Measurements from ENCODE around the gene ASXL3.

The ASXL3 gene

DNA sequence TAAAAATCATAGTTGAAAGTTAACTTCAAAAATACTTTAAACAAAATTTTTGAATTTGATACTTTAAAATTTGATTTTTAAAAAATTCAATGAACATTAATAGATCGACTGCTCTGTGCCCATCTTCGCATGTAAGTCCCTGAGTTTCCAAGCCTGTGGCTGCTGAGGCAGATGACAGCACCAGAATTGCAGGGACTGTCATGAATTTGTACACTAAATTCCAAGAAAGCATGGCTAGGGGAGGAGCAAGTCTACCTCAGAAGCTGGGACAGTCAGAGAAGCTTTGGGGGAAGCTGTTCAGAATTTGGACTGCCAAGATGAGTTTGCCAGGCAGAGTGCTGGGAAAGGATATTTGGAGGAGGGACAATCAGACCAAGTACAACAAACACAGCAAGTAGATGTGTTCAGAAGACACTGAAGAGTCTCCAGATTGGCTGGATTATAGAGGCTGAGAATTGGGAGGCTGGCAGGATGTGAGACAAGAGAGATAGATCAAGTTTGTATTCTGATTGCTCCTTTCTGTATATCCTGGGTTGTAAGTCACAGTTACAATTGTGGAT, 79.0 kb downstream of the ASXL3 start:
- Histone ChIP-seq H3K27me3 (ENCODE audit: low read depth) (no peaks in the 10 kb centered on the region; the same call in 1 of the 2 replicates), H3K4me3 (no peak overlapping the region), H3K4me1 (no peaks in the 10 kb centered on the region), H3K36me3 (replicated peaks) (no peaks in the 10 kb centered on the region), H3K9me3 (no peaks in the 10 kb centered on the region)
- in situ Hi-C loops (cut with MboI; ENCODE audit: low sequenced_read_pairs): no loop called here
- DNase-seq (ENCODE audit: low spot score in 2 of 2): no peak

DNA sequence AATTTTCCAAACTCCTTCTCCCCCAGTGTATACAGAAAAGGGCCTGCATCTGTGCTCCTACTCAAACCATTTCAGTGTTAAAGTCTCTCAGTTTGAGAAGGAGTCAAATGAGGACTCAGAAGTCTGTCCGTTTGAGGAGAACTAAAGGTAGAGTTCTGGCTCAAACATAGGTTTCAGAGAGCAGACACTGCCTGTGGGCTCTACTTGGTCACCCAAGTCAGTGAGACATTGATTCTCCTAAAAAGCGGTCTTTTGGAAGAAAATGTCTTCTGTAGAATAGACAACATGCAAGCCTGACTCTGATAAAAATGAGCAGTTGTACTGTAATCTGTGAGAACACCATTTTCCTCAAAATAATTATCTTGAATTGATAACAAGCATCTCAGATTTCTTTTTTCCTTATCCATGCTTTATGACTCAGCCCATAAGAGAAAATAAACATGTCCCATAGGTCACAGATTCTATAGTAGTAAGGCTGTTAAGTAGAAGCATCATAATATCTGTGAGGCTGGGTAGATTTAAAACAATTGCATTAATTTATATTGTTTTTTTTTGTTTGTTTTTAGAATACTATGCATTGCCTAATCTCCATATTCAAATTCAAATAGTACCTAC, 82.8 kb downstream of the ASXL3 start:
- no peaks in the 10 kb centered on the region for H3K9me3 ChIP-seq
- no peaks in the 10 kb centered on the region for H3K36me3 ChIP-seq (replicated peaks)
- H3K4me3 ChIP-seq: no peak overlapping the region
- in situ Hi-C loops (cut with MboI; ENCODE audit: low sequenced_read_pairs): no loop called here
- DNase-seq (ENCODE audit: low spot score in 2 of 2): no peak
- no peaks in the 10 kb centered on the region for H3K4me1 ChIP-seq
- no peaks in the 10 kb centered on the region for H3K27me3 ChIP-seq (ENCODE audit: low read depth)

DNA sequence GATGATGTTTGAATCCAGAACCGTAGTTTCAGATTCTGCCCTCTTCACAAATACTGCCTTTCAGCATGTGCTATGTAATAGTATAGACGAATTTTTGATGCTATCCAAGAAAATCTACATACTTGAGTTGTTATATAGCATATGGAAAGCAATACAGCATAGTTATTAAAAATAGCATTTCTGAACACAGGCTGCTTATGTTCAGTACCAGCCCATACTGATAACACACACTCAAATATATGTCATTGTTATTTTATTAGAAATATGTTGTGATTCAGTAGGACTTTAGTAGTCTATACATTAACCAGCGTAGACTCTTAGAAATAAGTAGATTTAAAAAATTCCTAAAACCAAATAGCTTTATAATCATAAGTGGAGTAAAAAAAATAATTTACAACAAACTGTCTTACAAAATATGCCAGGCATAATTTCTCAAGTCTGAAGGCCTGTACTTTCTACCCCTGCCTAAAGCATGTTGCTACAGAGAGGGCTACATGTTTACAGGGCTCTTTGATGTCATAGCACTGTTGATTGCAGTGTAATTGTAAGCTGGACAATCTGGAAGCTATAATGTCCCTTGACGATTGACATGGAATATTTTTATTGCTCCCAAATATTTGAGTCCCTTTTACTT, 86.3 kb downstream of the ASXL3 start:
- no peaks in the 10 kb centered on the region for H3K27me3 ChIP-seq (ENCODE audit: low read depth)
- in situ Hi-C loops (cut with MboI; ENCODE audit: low sequenced_read_pairs): no loop called here
- H3K4me1 ChIP-seq: no peaks in the 10 kb centered on the region
- no peak for DNase-seq (ENCODE audit: low spot score in 2 of 2)
- H3K4me3 ChIP-seq: no peak overlapping the region
- H3K9me3 ChIP-seq: no peaks in the 10 kb centered on the region
- H3K36me3 ChIP-seq (replicated peaks): no peaks in the 10 kb centered on the region

DNA sequence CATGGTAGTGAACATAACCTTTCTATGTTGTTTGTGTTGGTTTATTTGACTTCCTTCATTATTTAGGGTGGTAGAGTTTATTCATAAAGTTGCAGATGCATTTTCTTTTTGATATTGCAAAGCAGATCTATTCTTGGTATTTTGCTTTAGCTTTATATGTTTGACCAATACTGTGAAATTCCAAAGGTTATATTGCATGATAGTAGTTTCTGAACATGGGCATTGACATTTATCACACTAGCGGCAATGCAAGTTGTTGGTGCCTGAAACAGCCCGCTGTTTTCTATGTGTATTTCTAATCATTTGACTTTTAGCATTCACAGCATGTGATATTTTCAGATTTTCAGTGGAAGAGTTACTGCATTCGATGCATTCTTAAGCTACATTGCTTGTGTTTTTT, 87.2 kb downstream of the ASXL3 start:
- Histone ChIP-seq H3K9me3 (no peaks in the 10 kb centered on the region), H3K4me3 (no peak overlapping the region), H3K4me1 (no peaks in the 10 kb centered on the region; the same call in 1 of the 2 replicates), H3K27me3 (ENCODE audit: low read depth) (no peaks in the 10 kb centered on the region), H3K36me3 (replicated peaks) (no peaks in the 10 kb centered on the region)
- in situ Hi-C loops (cut with MboI; ENCODE audit: low sequenced_read_pairs): no loop called here
- DNase-seq (ENCODE audit: low spot score in 2 of 2): no peak

DNA sequence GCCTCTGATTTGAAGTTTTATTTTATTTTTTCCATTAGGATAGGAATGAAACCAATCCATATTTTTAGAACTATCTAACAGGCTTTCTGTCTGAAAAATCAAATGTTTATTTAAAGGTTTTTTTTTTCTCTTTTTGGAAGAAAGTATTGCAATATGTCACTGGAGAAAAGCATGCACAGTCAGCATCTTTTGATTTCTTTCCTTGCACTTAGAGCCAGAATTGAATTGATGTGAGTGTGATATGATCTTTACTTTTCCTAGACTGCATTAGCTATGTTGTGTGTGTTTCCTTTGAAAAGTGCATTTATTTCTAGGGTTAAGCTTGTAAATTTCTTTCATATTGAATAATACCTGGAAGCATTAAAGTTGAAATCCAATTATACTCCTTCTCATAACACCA, 87.6 kb downstream of the ASXL3 start:
- in situ Hi-C loops (cut with MboI; ENCODE audit: low sequenced_read_pairs): no loop called here
- DNase-seq (ENCODE audit: low spot score in 2 of 2): no peak
- H3K4me1 ChIP-seq: peaks cover 5% of the 10 kb centered on the region
- no peaks in the 10 kb centered on the region for H3K9me3 ChIP-seq
- no peaks in the 10 kb centered on the region for H3K36me3 ChIP-seq (replicated peaks)
- no peak overlapping the region for H3K4me3 ChIP-seq
- no peaks in the 10 kb centered on the region for H3K27me3 ChIP-seq (ENCODE audit: low read depth)

DNA sequence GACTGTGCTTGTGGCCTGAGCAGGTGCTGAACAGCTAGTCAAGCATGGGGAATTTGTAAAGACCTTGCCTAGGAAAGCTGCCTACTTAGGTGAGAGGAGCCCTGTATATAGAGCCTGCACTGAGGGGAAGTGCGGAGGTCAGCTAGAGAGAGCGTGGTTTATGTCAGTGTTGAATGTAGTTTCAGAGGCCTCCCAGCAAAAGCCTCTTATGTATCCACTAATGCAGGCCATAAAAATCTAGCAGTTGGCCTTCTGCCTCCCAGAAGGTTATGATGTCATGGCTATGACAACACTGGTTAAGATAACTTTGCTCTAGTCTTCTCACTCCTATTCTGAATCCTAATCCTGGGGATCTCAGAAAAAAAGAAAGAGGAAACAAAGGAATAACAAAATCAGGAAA, 88.9 kb downstream of the ASXL3 start:
- Histone ChIP-seq H3K4me1 (peaks cover 16% of the 10 kb centered on the region), H3K36me3 (replicated peaks) (no peaks in the 10 kb centered on the region), H3K9me3 (no peaks in the 10 kb centered on the region), H3K27me3 (ENCODE audit: low read depth) (no peaks in the 10 kb centered on the region), H3K4me3 (no peak overlapping the region)
- in situ Hi-C loops (cut with MboI; ENCODE audit: low sequenced_read_pairs): no loop called here
- DNase-seq (ENCODE audit: low spot score in 2 of 2): no peak

DNA sequence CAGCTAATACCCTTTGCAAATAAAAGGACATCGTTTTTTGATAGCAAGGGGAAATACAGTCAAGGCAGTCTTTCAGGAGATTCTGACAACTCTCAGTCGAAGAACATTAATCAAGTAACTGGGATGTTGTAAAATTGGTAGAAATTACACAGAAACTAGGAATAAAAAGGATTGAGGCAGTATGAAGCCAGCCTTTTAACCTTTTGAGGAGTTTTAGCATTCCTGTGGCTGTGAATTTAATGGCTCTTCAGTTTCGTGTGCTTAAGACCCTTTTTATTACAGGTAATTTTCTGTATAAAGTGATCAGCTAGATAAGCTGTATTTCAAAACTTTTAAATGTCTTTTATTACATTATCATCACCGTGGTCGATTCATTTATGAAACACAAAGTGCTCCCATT, 91.6 kb downstream of the ASXL3 start:
- H3K4me1 ChIP-seq: peaks cover 18% of the 10 kb centered on the region
- H3K36me3 ChIP-seq (replicated peaks): no peaks in the 10 kb centered on the region
- no peak for DNase-seq (ENCODE audit: low spot score in 2 of 2)
- H3K9me3 ChIP-seq: no peaks in the 10 kb centered on the region
- in situ Hi-C loops (cut with MboI; ENCODE audit: low sequenced_read_pairs): no loop called here
- H3K27me3 ChIP-seq (ENCODE audit: low read depth): no peaks in the 10 kb centered on the region
- H3K4me3 ChIP-seq: no peak overlapping the region

DNA sequence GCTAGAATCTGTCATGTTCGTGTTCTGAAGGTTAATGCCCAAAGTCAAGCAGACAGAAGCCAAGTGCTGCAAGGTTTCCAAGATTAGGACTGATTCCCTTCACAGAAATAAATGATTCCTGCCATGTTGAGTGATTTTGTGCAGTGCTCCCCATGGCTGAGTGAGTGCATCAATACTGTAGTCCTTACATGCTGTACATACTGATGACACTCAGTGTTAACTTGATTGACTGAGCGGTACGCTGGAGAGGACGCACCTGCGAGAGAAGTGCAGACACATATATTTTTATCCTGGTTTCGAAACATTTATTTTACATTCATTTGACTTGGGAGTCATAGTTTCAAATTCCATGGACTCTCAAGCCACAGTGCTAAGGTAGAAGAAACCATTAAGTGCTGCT, 92.0 kb downstream of the ASXL3 start:
- in situ Hi-C loops (cut with MboI; ENCODE audit: low sequenced_read_pairs): no loop called here
- DNase-seq (ENCODE audit: low spot score in 2 of 2): no peak
- H3K36me3 ChIP-seq (replicated peaks): no peaks in the 10 kb centered on the region
- H3K4me1 ChIP-seq: peaks cover 18% of the 10 kb centered on the region
- no peaks in the 10 kb centered on the region for H3K27me3 ChIP-seq (ENCODE audit: low read depth)
- no peak overlapping the region for H3K4me3 ChIP-seq
- no peaks in the 10 kb centered on the region for H3K9me3 ChIP-seq

DNA sequence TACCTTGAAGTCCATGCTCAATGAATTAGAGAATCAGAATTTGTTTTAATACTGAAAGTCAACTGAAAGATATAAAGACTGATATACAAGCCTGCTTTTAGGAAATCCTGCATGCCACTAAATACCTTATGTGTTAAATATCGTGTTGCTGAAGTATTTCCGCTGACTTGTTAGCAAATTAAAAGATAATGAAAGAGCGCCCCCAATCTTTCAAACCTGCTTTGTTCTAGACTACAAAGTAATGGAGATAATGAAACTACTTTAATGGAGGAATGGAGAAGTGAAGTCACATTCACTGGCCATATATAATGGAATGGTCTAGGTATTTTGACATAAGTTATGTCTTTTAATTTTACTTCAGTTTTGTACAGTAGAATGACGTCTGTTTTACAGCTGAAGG, 95.7 kb downstream of the ASXL3 start:
- Histone ChIP-seq H3K9me3 (no peaks in the 10 kb centered on the region), H3K27me3 (ENCODE audit: low read depth) (no peaks in the 10 kb centered on the region), H3K36me3 (replicated peaks) (no peaks in the 10 kb centered on the region), H3K4me3 (no peak overlapping the region), H3K4me1 (peaks cover 18% of the 10 kb centered on the region)
- in situ Hi-C loops (cut with MboI; ENCODE audit: low sequenced_read_pairs): no loop called here
- no peak for DNase-seq (ENCODE audit: low spot score in 2 of 2)

DNA sequence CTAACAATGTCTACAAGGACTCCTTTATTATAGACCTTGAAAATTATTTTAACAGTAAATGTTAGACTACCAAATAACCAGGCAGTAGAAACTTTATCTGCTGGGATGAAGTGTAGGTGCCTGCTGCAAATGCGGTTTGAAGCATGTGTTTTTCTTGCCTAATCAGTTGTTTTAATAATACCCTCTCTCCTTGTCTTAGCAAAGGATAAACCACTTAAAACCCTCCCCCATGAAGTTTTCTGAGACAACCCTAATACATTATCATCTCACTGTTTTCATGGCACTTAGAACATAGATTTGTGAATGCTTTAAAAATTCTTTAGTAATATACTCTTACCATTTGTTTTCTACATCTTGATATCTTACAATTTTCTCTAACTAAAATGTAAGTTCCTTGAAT, 98.6 kb downstream of the ASXL3 start:
- no peak for DNase-seq (ENCODE audit: low spot score in 2 of 2)
- Histone ChIP-seq H3K27me3 (ENCODE audit: low read depth) (no peaks in the 10 kb centered on the region), H3K4me1 (peaks cover 6% of the 10 kb centered on the region), H3K4me3 (no peak overlapping the region), H3K9me3 (no peaks in the 10 kb centered on the region), H3K36me3 (replicated peaks) (no peaks in the 10 kb centered on the region)
- in situ Hi-C loops (cut with MboI; ENCODE audit: low sequenced_read_pairs): no loop called here

DNA sequence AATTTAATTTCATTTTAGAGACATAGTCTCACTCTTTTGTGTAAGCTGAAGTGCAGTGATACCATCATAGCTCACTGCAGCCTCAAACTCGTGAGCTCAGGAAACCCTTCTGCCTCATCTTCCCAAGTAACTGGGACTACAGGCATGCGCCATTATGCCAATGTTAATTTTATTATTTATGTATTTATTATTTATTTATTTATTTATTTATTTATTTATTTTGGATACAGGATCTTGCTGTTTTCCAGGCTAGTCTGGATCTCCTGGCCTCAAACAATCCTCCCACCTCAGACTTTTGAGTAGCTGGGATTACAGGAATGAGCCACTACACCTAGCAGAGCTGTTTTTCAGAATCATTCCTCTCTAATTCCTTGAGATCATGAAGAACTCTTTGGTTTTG, 99.9 kb downstream of the ASXL3 start:
- H3K9me3 ChIP-seq: no peaks in the 10 kb centered on the region
- H3K27me3 ChIP-seq (ENCODE audit: low read depth): no peaks in the 10 kb centered on the region
- H3K36me3 ChIP-seq (replicated peaks): no peaks in the 10 kb centered on the region
- H3K4me1 ChIP-seq: no peaks in the 10 kb centered on the region
- H3K4me3 ChIP-seq: no peak overlapping the region
- in situ Hi-C loops (cut with MboI; ENCODE audit: low sequenced_read_pairs): no loop called here
- no peak for DNase-seq (ENCODE audit: low spot score in 2 of 2)

DNA sequence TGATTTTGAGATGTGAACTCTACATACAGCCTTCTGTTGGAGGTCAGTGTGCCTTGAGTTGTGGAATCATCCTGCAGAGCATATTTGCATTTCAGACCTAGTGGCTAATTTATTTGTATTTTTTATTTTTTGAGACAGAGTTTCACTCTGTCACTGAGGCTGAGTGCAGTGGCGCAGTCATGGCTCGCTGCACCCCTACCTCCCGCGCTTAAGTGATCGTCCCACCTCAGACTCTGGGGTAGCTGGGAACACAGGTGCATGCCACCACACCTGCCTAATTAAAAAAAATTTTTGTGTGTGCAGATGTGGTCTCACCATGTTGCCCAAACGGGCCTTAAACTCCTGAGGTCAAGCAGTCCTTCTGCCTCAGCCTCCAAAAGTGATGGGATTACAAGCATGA, 104.4 kb downstream of the ASXL3 start:
- Histone ChIP-seq H3K36me3 (replicated peaks) (no peaks in the 10 kb centered on the region), H3K27me3 (ENCODE audit: low read depth) (no peaks in the 10 kb centered on the region), H3K9me3 (no peaks in the 10 kb centered on the region), H3K4me3 (no peak overlapping the region), H3K4me1 (no peaks in the 10 kb centered on the region; the same call in 1 of the 2 replicates)
- DNase-seq (ENCODE audit: low spot score in 2 of 2): no peak
- in situ Hi-C loops (cut with MboI; ENCODE audit: low sequenced_read_pairs): no loop called here

DNA sequence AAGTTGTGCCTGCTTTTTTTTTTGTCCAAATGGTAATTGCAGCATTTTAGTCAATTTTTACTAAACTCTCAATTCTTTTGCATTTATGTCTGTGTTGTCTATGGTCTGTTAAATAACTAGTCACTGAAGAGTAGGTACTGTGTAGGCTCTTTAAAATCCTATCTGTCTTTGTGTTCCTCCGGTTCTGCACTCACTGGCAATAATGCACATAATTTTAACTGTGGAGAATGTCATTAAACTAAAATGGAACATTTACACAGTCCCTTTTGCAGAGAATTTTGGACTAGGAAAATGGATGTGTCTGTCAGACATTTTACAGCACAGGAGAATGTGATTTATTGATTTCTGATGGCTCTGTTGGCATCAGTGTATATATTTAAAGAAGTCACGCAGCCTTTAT, 116.6 kb downstream of the ASXL3 start:
- DNase-seq (ENCODE audit: low spot score in 2 of 2): no peak
- in situ Hi-C loops (cut with MboI; ENCODE audit: low sequenced_read_pairs): no loop called here

DNA sequence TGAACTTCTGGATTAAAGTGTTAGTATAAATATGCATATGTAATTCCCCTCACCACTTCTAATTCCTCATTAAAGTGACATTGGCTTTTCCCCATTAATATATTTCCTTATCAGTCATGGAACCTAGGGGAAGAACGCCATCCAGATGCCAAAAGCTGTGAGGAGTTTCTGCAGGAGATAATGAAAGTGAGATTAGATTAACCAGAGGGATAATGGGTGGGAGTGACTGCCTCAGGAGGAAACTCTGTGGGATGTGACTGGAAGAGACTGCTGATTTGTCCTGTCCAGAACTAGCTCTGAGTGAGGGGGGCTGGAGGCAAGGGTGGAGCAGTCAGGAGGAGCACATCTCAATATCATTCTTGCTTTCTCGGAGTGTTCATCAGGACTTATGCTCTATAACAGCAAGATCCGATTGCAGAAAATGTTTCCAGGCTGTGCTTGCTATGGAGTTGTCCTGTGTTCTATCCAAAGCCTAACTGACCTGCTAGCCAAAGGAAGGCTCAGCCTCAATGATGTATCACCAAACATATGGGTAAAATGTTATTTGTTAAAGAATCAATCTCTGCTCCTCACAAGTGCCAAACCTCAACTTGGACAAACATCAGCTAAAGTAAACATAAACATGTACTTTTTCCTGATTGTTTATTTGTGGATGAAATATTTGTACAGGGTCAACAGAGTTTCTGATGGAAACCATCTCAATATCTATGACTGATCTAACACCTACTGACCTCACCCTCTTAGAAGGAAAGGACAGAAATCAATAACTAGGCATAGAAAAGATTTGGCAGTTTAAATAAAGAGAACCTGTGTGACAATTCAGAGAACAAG, 118.5 kb downstream of the ASXL3 start:
- Histone ChIP-seq H3K4me3 (no peak overlapping the region), H3K27me3 (ENCODE audit: low read depth) (no peaks in the 10 kb centered on the region), H3K9me3 (no peaks in the 10 kb centered on the region), H3K4me1 (no peaks in the 10 kb centered on the region), H3K36me3 (replicated peaks) (no peaks in the 10 kb centered on the region)
- DNase-seq (ENCODE audit: low spot score in 2 of 2): no peak
- in situ Hi-C loops (cut with MboI; ENCODE audit: low sequenced_read_pairs): no loop called here

More for the DNA sequence above, 116.6 kb downstream of the ASXL3 start:
- H3K4me3 ChIP-seq: no peak overlapping the region
- no peaks in the 10 kb centered on the region for H3K36me3 ChIP-seq (replicated peaks)
- H3K27me3 ChIP-seq (ENCODE audit: low read depth): no peaks in the 10 kb centered on the region
- no peaks in the 10 kb centered on the region for H3K4me1 ChIP-seq
- H3K9me3 ChIP-seq: no peaks in the 10 kb centered on the region
